SK-N-SH treated with all-trans-retinoic acid at 6 μM for 48 hours (cell line): ENCODE data around the gene ARID1B.

Source experiments
- ARNTL ChIP-seq: fragments of 450-650 bp; formaldehyde crosslinking; IDR thresholded peaks from 2 replicates; pipeline ENCODE4 v1.5.0; 2020; ENCODE audit warnings: low read depth, mild to moderate bottlenecking, moderate library complexity, borderline replicate concordance
- BACH2 ChIP-seq: fragments of 250-450 bp; sonication (Bioruptor Pico); IDR thresholded peaks from 2 replicates; pipeline ENCODE4 v1.9.0; 2021; ENCODE audit warnings: mild to moderate bottlenecking, borderline replicate concordance
- CSDC2 ChIP-seq: fragments of 250-450 bp; sonication (Bioruptor Pico); IDR thresholded peaks from 2 replicates; pipeline ENCODE4 v1.5.0; 2020; ENCODE audit warnings: mild to moderate bottlenecking, moderate library complexity
- GLIS3 ChIP-seq: fragments of 250-450 bp; sonication (Bioruptor Pico); IDR thresholded peaks from 2 replicates; pipeline ENCODE4 v1.5.0; 2020; ENCODE audit warnings: mild to moderate bottlenecking, moderate library complexity
- PPARA ChIP-seq: fragments of 250-450 bp; sonication (Bioruptor Pico); IDR thresholded peaks from 2 replicates; pipeline ENCODE4 v1.5.0; 2020; ENCODE audit warnings: mild to moderate bottlenecking, borderline replicate concordance
- RARB ChIP-seq: fragments of 250-450 bp; sonication (Bioruptor Pico); IDR thresholded peaks from 2 replicates; pipeline ENCODE4 v1.8.0; 2021; ENCODE audit warnings: mild to moderate bottlenecking, moderate library complexity
- SNAI2 ChIP-seq: fragments of 250-450 bp; sonication (Bioruptor Pico); IDR thresholded peaks from 2 replicates; pipeline ENCODE4 v1.5.0; 2020; ENCODE audit warnings: mild to moderate bottlenecking, moderate library complexity
- TSHZ2 ChIP-seq: fragments of 250-450 bp; sonication (Bioruptor Pico); IDR thresholded peaks from 2 replicates; pipeline ENCODE4 v1.5.0; 2020; ENCODE audit warnings: mild to moderate bottlenecking, moderate library complexity
- ZC3H10 ChIP-seq: fragments of 250-450 bp; sonication (Bioruptor Pico); IDR thresholded peaks from 2 replicates; pipeline ENCODE4 v1.5.1; 2021; ENCODE audit warnings: mild to moderate bottlenecking, moderate library complexity
- ZFP3 ChIP-seq: fragments of 250-450 bp; sonication (Bioruptor Pico); IDR thresholded peaks from 2 replicates; pipeline ENCODE4 v1.5.0; 2020; ENCODE audit warnings: mild to moderate bottlenecking, moderate library complexity
- ZFP30 ChIP-seq: fragments of 450-650 bp; formaldehyde crosslinking; IDR thresholded peaks from 2 replicates; pipeline ENCODE4 v1.5.0; 2022; ENCODE audit warnings: mild to moderate bottlenecking, moderate library complexity
- TF ChIP-seq, protein P1 (sequence below): fragments of 250-450 bp; sonication (Bioruptor Pico); IDR thresholded peaks from 2 replicates; pipeline ENCODE4 v1.8.0; 2020; ENCODE audit warnings: mild to moderate bottlenecking, moderate library complexity, borderline replicate concordance

DNA sequence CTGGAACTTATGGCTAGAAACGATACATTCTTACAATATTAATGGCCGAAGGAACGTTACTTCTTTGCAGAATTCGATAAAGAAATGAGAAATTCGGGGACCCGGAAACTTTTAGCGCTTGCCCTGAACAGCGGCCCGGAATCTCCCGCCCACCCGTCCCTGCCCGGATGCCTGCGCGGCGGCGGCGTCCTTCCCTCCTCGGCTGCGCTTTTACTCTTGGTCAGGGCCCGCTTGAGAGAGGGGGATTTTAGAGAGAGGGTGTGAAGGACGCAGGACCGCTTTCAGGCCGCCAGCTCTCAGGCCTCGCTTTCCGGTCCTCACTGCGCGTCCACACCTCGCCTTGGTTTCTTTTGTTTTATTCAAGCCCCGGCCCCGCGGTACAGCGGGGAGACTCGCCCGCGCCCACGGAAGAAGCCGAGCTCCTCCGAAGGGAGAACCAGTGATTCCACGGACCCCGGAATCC lies 243.7 kb downstream of the ARID1B start:
- no peak for TF ChIP-seq ZFP30 (CRISPR knock-in tag)
- TF ChIP-seq ZFP3, result no peak
- TF ChIP-seq, protein P1, sequence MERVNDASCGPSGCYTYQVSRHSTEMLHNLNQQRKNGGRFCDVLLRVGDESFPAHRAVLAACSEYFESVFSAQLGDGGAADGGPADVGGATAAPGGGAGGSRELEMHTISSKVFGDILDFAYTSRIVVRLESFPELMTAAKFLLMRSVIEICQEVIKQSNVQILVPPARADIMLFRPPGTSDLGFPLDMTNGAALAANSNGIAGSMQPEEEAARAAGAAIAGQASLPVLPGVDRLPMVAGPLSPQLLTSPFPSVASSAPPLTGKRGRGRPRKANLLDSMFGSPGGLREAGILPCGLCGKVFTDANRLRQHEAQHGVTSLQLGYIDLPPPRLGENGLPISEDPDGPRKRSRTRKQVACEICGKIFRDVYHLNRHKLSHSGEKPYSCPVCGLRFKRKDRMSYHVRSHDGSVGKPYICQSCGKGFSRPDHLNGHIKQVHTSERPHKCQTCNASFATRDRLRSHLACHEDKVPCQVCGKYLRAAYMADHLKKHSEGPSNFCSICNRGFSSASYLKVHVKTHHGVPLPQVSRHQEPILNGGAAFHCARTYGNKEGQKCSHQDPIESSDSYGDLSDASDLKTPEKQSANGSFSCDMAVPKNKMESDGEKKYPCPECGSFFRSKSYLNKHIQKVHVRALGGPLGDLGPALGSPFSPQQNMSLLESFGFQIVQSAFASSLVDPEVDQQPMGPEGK, result no peak
- TF ChIP-seq ARNTL (CRISPR knock-in tag), result no peak
- TF ChIP-seq TSHZ2 (CRISPR knock-in tag), result no peak
- TF ChIP-seq RARB (CRISPR knock-in tag), result no peak
- TF ChIP-seq PPARA (CRISPR knock-in tag), result no peak
- no peak for TF ChIP-seq BACH2 (CRISPR knock-in tag)
- TF ChIP-seq CSDC2 (CRISPR knock-in tag), result no peak
- no peak for TF ChIP-seq ZC3H10 (CRISPR knock-in tag)
- TF ChIP-seq GLIS3, result no peak
- TF ChIP-seq SNAI2, result no peak
